ENCODE results near the gene LHX3. TPM values are rescaled to one million over a fixed set of nuclear protein-coding genes. Genes with fewer than 3 reads are reported as not detected.

LHX3 gene
- polyA plus RNA-seq, 2 of the 4 experiments (the other 2 are of a cell fraction): 0.03 TPM; not detected in 1

GRCh38 chr9:136182420-136182787, 22.5 kb downstream of the LHX3 start:
- FAIRE-seq: no peak
- Histone ChIP-seq H3K4me3 (no peak overlapping the region), H3K9me3 (no peaks in the 10 kb centered on the region), H3K4me2 (no peak overlapping the region), H3K4me1 (no peaks in the 10 kb centered on the region), H3K27ac (no peak overlapping the region)
- DNase-seq (ENCODE audit: low read depth in 1 of 2, low spot score in 1 of 2): no peak
- CTCF ChIA-PET: interaction anchor here (0.7 to 1.5 kb wide), 2 partner anchors 13 to 135 kb away, joined by 3 to 7 read pairs; no protein-coding TSS in a partner anchor
- ATAC-seq: no peak
- WGBS (ENCODE audit: missing lambda C conversion rate): 78% methylated on average over 14 of the region's 14 CpGs
- no peak for TF ChIP-seq MYC (IDR thresholded peaks at IDR 0.05; ENCODE audit: borderline replicate concordance, low read length)
- no peak for TF ChIP-seq SMC3 (IDR thresholded peaks at IDR 0.05)
- no peak for TF ChIP-seq CEBPB (IDR thresholded peaks at IDR 0.05)
- TF ChIP-seq REST (IDR thresholded peaks at IDR 0.05): no peak
- TF ChIP-seq ZFP36 (IDR thresholded peaks at IDR 0.05; ENCODE audit: borderline replicate concordance, partially characterized antibody): no peak
- TF ChIP-seq JUN (IDR thresholded peaks at IDR 0.05): no peak
- no peak for TF ChIP-seq JUNB (IDR thresholded peaks at IDR 0.05)
- no peak for TF ChIP-seq EP300 (IDR thresholded peaks at IDR 0.05)
- TF ChIP-seq ZNF302 (CRISPR knock-in tag; IDR thresholded peaks at IDR 0.05): no peak
- no peak for TF ChIP-seq TFCP2L1 (CRISPR knock-in tag; IDR thresholded peaks at IDR 0.05)
- TF ChIP-seq CTCF (IDR thresholded peaks at IDR 0.05): no peak
- no peak for TF ChIP-seq ZC3H11A (IDR thresholded peaks at IDR 0.05)
- POLR2A ChIA-PET: no interaction called here

- POLR2A ChIA-PET: no interaction called here
- H3K27ac ChIP-seq: no peak overlapping the region
- no peak for DNase-seq (ENCODE audit: low read depth in 1 of 2, low spot score in 1 of 2)
- WGBS (ENCODE audit: missing lambda C conversion rate): 55% methylated on average over 8 of the region's 8 CpGs
- FAIRE-seq: no peak
- TF ChIP-seq PHF8 (IDR thresholded peaks at IDR 0.05; ENCODE audit: borderline replicate concordance, low read depth) (no peak), GATA3 (IDR thresholded peaks at IDR 0.05; ENCODE audit: borderline replicate concordance) (no peak), NFE2L2 (conservative IDR thresholded peaks at IDR 0.05; ENCODE audit: low read length) (no peak), ZNF302 (CRISPR knock-in tag; IDR thresholded peaks at IDR 0.05) (no peak), KDM1A (IDR thresholded peaks at IDR 0.05; ENCODE audit: low read depth) (no peak), KDM5A (IDR thresholded peaks at IDR 0.05) (no peak), RFX5 (IDR thresholded peaks at IDR 0.05) (no peak), REST (IDR thresholded peaks at IDR 0.05) (no peak), SMC3 (IDR thresholded peaks at IDR 0.05) (no peak), HES2 (IDR thresholded peaks at IDR 0.05) (no peak)
- no peak for ATAC-seq
- H3K4me2 ChIP-seq: no peak overlapping the region
- H3K4me3 ChIP-seq: no peak overlapping the region
- no peaks in the 10 kb centered on the region for H3K4me1 ChIP-seq
- CTCF ChIA-PET: interaction anchor here (1.1 to 1.5 kb wide), 2 partner anchors 12 to 676 kb away, joined by 3 to 7 read pairs; no protein-coding TSS in a partner anchor
- no peaks in the 10 kb centered on the region for H3K9me3 ChIP-seq
Measured at GRCh38 chr9:136181784-136182419, 23.0 kb downstream of the LHX3 start.
